Right kidney (tissue), 1 donor: Measurements from ENCODE around the gene KIRREL3.

Source experiments
- DNase-seq: peaks from one replicate; pipeline ENCODE4 v3.0.0-alpha.2; 2016

KIRREL3 gene

GRCh38 chr11:126457817-126458216 lies 542.8 kb downstream of the KIRREL3 start:
- DNase-seq = no peak

DNA sequence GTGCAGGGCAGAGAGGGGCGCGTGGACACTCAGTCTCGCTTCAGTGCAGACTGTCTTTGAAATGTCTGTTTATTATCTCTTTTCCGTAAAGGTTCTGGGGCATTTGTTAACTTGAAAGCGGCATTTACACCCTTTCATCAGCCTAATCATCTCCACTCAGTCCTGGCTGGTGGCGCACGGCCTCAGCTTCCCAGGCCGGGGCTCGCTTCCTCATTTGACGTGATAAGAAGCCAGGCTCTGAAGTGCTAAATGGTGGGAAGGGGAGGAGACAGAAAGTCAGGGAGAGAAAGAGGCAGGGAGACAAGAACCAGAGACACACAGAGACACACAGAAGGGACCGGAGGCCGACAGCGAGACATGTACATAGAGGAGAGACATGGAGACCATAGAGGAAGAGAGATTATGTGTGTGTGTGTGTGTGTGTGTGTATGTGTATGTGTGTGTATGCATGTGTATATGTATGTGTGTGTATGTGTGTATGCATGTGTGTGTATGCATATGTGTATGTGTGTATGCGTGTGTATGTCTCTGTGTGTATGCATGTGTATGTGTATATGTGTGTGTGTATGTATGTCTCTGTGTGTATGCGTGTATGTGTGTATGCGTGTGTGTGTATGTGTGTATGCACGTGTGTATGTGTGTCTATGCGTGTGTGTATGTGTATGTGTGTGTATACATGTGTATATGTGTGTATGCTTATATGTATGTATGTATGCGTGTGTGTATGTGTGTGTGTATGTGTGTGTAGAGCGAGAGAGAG lies 543.6 kb downstream of the KIRREL3 start:
- DNase-seq = no peak

- DNase-seq = no peak
Observed at GRCh38 chr11:126456089-126456488, 544.5 kb downstream of the KIRREL3 start.

- peak; percentile 33 for DNase-seq
Observed at GRCh38 chr11:126452241-126453101, 548.1 kb downstream of the KIRREL3 start.

DNA sequence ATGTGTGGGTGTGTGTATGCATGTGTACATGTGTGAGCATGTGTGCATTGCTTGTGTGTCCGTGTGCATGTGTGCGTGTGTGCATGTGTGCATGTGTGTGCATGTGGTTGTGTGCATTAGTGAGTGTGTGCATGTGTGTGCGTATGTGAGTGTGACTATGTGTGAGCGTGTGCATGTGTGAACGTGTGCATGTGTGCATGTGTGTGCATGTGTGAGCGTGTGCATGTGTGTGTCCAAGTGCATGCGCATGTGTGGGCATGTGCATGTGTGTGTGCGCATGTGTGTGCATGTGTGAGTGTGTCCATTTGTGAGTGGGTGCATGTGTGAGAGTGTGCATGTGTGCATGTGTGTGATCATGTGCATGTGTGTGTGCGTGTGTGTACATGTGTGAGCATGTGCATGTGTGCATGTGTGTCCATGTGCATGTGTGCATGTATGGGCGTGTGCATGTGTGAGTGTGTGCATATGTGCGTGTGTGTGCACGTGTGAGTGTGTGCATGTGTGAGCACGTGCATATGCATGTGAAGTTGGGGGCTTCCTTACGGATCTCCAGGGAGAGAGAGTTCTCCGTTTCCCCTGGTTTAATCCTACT lies 549.3 kb downstream of the KIRREL3 start:
- no peak for DNase-seq

DNA sequence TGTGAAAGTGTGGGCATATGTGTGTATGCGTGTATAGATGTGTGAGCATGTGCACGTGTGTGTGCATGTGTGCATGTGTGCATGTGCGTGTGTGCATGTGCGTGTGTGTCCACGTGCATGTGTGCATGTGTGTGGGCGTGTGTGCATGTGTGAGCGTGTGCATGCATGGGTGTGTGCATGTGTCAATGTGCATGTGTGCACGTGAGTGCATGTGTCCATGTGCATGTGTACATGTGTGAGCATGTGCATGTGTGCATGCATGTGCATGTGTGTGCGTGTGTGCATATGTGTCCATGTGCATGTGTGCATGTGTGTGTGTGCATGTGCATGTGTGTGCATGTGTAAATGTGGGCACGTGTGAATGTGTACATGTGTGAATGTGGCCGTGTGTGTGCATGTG lies 549.8 kb downstream of the KIRREL3 start:
- no peak for DNase-seq

DNA sequence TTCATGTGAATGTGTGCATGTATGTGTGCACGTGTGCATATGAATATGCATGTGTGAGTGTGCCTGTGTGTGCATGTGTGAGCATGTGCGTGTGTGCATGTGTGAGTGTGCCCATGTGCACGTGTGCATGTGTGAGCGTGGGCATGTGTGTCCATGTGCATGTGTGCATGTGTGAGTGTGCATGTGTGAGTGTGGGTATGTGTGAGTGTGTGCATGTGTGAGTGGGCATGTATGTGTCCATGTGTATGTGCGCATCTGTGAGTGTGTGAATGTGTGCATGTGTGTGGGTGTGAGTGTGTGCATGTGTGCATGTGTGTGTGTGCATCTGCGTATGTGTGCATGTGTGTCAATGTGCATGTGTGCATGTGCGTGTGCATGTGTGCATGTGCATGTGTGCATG lies 550.4 kb downstream of the KIRREL3 start:
- no peak for DNase-seq

DNA sequence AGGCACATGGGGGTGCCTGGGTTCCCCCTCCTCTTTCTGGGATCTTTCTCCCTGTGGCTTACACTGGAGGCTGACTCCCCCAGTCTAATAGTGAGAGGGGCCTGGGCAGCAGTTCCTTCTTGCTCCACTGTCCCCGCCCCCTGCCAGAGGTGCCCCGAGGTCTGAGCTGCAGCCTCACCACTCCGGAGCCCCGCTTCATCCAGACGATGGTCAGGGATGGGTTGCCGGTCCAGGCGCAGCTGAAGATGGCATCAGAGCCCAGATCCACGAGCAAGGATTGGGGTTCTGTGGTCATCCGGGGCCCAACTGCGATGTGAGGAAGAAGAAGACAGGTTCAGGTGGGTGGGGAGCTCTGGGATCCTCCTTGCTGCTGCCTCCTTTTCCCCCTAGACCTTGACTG lies 554.0 kb downstream of the KIRREL3 start:
- no peak for DNase-seq

DNA sequence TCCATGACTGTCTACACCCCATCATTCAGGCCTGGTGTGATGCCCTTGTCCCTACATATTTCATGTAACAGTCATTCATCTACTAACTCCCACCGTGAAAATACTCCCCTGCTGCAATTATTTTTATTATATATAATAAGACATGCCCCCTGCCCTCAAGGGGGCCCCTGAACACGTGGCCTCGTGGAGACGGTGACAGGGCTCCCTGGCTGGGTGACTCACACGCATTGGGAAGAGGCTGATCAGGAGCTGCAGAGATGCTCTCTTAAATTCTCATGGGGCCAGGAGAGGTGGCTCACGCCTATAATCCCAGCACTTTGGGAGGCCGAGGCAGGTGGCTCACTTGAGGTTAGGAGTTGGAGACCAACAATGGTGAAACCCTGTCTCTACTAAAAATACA lies 556.5 kb downstream of the KIRREL3 start:
- DNase-seq = no peak

- no peak for DNase-seq
Observed at GRCh38 chr11:126443120-126443519, 557.5 kb downstream of the KIRREL3 start.

GRCh38 chr11:126440792-126441514 lies 559.6 kb downstream of the KIRREL3 start:
- DNase-seq = peak; percentile 85

DNA sequence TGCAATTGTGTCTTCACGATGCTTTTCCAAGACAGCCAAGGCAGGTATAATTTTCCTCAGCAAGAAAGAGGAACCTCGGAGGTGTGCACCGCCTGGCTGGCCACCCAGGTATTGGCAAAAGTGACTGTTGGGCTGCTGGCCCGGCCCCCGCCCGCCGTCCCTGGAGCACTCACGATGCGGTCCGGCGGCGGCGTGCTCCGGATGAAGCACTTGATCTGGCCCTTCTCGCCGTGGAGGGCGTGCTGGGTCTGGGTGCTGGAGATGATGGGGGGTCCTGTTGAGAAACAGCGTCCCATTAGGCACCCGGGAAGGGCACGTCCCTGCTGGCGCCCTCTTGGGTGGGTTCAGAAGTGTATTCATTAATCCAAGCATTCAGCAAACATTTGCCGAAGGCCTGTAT lies 560.3 kb downstream of the KIRREL3 start:
- DNase-seq = peak; percentile 30

GRCh38 chr11:126438691-126439090 lies 561.9 kb downstream of the KIRREL3 start:
- no peak for DNase-seq

DNA sequence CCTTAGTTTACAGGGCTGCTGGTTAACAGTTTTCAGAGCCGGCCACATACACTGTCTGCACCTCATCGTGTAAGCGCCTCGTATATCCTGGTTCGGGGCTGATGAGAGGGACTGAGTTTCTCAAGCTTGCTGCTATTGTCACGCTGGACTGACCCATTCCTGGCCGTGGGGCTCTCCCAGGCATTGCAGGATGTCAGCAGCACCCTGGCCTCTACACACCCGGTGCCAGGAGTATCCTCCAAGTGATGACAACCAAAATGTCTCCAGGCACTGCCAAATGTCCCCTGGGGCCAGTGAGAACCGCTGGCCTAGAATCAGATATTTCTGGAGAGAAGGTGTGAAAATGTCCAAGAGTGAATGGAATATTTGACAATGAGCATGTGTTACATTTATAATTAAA lies 562.3 kb downstream of the KIRREL3 start:
- no peak for DNase-seq

GRCh38 chr11:126437731-126438130 lies 562.8 kb downstream of the KIRREL3 start:
- DNase-seq = no peak

- DNase-seq = no peak
Observed at GRCh38 chr11:126436209-126436755, 564.3 kb downstream of the KIRREL3 start.

DNA sequence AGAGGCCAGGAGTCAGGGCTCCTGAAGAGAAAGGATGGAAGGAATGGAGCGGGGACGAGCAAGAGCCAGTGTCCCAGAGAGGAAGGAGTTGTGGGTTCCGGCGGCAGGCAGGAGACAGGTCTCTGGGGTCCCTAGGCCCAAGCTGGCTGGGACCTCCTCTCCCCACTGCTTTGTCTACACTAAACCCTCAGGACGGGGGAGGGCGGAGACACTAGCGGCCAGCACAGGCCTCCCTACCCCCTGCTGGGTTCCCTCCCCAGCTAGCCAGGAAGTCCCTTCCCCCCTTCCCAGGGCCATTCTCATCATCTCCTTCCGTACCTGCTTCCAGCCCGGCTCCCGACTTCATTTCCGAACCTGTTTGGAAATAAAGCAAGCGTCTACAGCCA lies 565.6 kb downstream of the KIRREL3 start:
- no peak for DNase-seq

- DNase-seq = no peak
Observed at GRCh38 chr11:126433989-126434949, 566.3 kb downstream of the KIRREL3 start.

DNA sequence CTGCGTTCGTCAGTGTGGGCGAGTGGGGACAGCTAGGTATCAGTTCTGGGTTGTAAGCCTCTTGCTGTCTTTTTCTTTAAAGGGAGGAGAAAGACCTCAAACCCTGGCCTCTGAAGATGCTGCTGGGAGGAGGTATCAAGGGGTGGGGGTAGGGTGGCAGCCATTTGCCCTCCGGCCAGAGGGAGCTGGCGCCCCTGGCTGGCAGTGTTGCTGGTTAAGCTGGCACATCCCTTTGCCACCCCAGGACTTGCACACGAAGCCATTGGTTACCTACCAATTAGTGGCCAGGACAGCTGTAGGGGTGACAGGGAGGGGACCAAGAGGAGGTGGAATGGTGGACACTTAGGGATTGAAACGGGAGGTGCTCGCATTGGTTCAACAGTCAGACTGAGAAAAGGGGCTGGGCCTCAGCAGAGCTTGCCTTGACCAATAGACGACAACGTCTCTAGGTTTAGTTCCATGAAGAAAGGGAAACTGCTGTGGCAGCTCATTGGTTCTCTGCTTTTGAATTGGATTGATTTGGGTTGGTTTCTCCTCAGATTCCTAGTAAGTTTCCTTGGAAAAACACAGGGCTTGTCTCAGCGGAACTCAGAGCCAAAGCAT lies 567.2 kb downstream of the KIRREL3 start:
- no peak for DNase-seq

DNA sequence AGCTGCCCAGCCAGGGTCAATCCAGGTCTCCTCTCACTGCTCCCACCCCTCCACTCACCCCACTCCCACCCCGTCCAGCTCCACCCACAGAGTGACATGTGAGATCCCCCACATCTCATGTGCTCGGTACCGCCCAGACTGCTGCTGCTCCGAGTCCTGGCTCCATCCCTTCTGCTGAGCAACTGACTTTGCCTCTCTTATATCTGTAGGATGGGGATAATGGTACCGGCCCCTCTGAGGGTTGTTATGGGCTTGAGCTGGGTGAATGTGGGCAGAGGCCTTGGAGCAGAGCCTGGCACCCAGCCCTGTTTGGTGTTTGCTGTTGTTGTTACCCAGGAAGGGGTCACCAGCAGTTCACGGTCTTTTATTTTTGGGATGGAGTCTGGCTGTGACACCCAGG lies 568.0 kb downstream of the KIRREL3 start:
- DNase-seq = no peak

DNA sequence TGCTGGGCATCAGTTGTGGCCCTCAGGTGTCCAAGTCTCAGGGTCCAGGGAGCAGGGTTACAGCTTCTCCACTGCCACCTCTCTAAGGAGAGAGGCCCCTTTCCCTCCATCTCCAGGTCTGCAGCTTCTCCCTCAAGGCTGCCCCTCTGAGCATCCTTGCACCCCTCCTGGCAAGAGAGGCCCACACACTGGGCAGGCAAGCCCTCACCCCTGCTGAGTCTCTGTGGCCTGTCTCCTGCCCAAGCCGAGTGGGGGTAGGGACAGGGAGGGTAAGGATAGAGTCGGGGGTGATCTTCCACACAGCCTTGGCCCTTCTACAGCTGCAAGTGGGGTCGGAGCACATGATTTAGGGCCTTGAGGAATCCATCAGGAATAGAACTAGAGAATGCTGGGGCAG lies 568.5 kb downstream of the KIRREL3 start:
- no peak for DNase-seq
